Keratinocyte (primary cell): ENCODE measurements around the gene EHBP1. TPM values are rescaled to one million over a fixed set of nuclear protein-coding genes. Genes with fewer than 3 reads are reported as not detected.

Experiments
- DNase-seq: peaks from one replicate; pipeline ENCODE4 v3.0.0-alpha.2; 2011; ENCODE audit warnings: low read depth, missing footprints, low spot score
- FAIRE-seq: peaks from 2 replicates; lab custom pipeline; 2011; peaks lifted over from hg19 to GRCh38; lab: Jason Lieb, UNC
- H2AFZ ChIP-seq: 2 replicates; pipeline ENCODE4 v1.6.0; 2012; ENCODE audit warnings: low read length, control low read depth, inconsistent platforms; ENCODE audit not compliant: control insufficient read depth
- H3K27ac ChIP-seq: 2 replicates; pipeline ENCODE4 v1.5.1; 2011; ENCODE audit warnings: low read length; ENCODE audit not compliant: control insufficient read depth, insufficient read depth
- H3K27me3 ChIP-seq: 3 replicates; pipeline ENCODE4 v1.6.0; 2011; ENCODE audit warnings: low read length; ENCODE audit not compliant: control insufficient read depth, insufficient read depth; ENCODE audit errors: extremely low read depth
- H3K36me3 ChIP-seq, 2 experiments: 2 replicates in 1 of 2; 3 replicates in 1 of 2; pipeline ENCODE4 v1.5.1; 2011; ENCODE audit warnings: low read length in 2 of 2, mild to moderate bottlenecking in 1 of 2; ENCODE audit not compliant: control insufficient read depth in 2 of 2, insufficient read depth in 2 of 2; ENCODE audit errors: extremely low read depth in 1 of 2
- H3K4me1 ChIP-seq: 3 replicates; pipeline ENCODE4 v1.5.1; 2011; ENCODE audit warnings: low read length; ENCODE audit not compliant: control insufficient read depth, insufficient read depth; ENCODE audit errors: extremely low read depth
- H3K4me2 ChIP-seq: 3 replicates; pipeline ENCODE4 v1.6.0; 2011; ENCODE audit warnings: low read depth, low read length; ENCODE audit not compliant: control insufficient read depth, insufficient read depth; ENCODE audit errors: extremely low read depth
- H3K4me3 ChIP-seq, 3 experiments: fragments of 200-600 bp in 1 of 3; sonication (generic) in 1 of 3; 2 replicates in 2 of 3; 3 replicates in 1 of 3; pipeline ENCODE4 v1.5.1; 2011 to 2016; ENCODE audit warnings: low read length in 3 of 3, mild to moderate bottlenecking in 3 of 3, control low read depth in 2 of 3, inconsistent platforms in 1 of 3, low read depth in 1 of 3, mixed read lengths in 1 of 3, mixed run types in 1 of 3, moderate library complexity in 1 of 3; ENCODE audit not compliant: control insufficient read depth in 2 of 3, insufficient read depth in 2 of 3; ENCODE audit errors: extremely low read depth in 1 of 3
- H3K79me2 ChIP-seq: 2 replicates; pipeline ENCODE4 v1.6.0; 2012; ENCODE audit warnings: low read length; ENCODE audit not compliant: control insufficient read depth, insufficient read depth
- H3K9ac ChIP-seq: 3 replicates; pipeline ENCODE4 v1.6.0; 2011; ENCODE audit warnings: low read length; ENCODE audit not compliant: control insufficient read depth, insufficient read depth; ENCODE audit errors: extremely low read depth
- H3K9me1 ChIP-seq: 3 replicates; pipeline ENCODE4 v1.6.0; 2011; ENCODE audit warnings: low read length; ENCODE audit not compliant: control insufficient read depth, insufficient read depth; ENCODE audit errors: extremely low read depth
- H3K9me3 ChIP-seq: 2 replicates; pipeline ENCODE4 v1.5.1; 2012; ENCODE audit warnings: low read depth, low read length; ENCODE audit not compliant: control insufficient read depth
- H4K20me1 ChIP-seq: 3 replicates; pipeline ENCODE4 v1.6.0; 2011; ENCODE audit warnings: low read length; ENCODE audit not compliant: control insufficient read depth, insufficient read depth; ENCODE audit errors: extremely low read depth
- CTCF ChIP-seq, 3 experiments: IDR thresholded peaks in 1 of 3; conservative IDR thresholded peaks in 1 of 3; optimal IDR thresholded peaks in 1 of 3; 2 replicates in 2 of 3; 3 replicates in 1 of 3; pipeline versions ENCODE3 to v1.5.1; 2011; ENCODE audit warnings: low read length in 3 of 3, mild to moderate bottlenecking in 3 of 3, moderate library complexity in 2 of 3, control low read depth in 1 of 3, inconsistent platforms in 1 of 3; ENCODE audit not compliant: insufficient read depth in 2 of 3; ENCODE audit errors: extremely low read depth in 1 of 3
- EZH2 ChIP-seq: IDR thresholded peaks from one replicate; pipeline ENCODE4 v1.6.1; 2012; ENCODE audit warnings: inconsistent platforms, mild to moderate bottlenecking, low read length, moderate library complexity
- dilution Hi-C: fragments of 300-500 bp; cut with MboI; formaldehyde crosslinking; loops from one replicate; pipeline ENCODE4 v1.7.0; 2020; ENCODE audit warnings: low sequenced_read_pairs; ENCODE audit not compliant: extremely low pct_ligation_motif_present
- polyA plus RNA-seq, 5 experiments: library from polyadenylated mRNA; depleted of rRNA in 3 of 5; stranded (reverse) in 3 of 5; stranded (forward) in 1 of 5; unstranded in 1 of 5; fragments of >200 nt; gene quantifications; 1 replicate in 1 of 5; 2 replicates in 3 of 5; 3 replicates in 1 of 5; pipeline versions ENCODE4 v1.2.1 to v1.2.3, GENCODE V29; 2011 to 2012; ENCODE audit warnings: missing spikeins in 2 of 5, low read depth in 1 of 5, low replicate concordance in 1 of 5

The EHBP1 gene
- polyA plus RNA-seq, 1 donor (not counting 4 experiments of a cell fraction or from before 2014, with no cell fraction given), result 59.0 TPM

- Histone ChIP-seq H4K20me1 (no peaks in the 10 kb centered on the region), H3K9me3 (no peaks in the 10 kb centered on the region), H3K9me1 (no peaks in the 10 kb centered on the region), H3K27ac (no peak overlapping the region), H3K4me3 (no peak overlapping the region), H2AFZ (no peak overlapping the region), H3K4me1 (peaks cover 18% of the 10 kb centered on the region), H3K36me3 (peaks cover 4% of the 10 kb centered on the region in 2 experiments), H3K79me2 (no peaks in the 10 kb centered on the region), H3K9ac (no peak overlapping the region), H3K27me3 (no peaks in the 10 kb centered on the region), H3K4me2 (no peak overlapping the region)
- FAIRE-seq, result no peak
- no peak for DNase-seq
- no peak for TF ChIP-seq CTCF (optimal IDR thresholded peaks at IDR 0.05 in 1 of 3, IDR thresholded peaks at IDR 0.05 in 1 of 3, conservative IDR thresholded peaks at IDR 0.05 in 1 of 3; ENCODE audit: extremely low read depth in 1 of 3, insufficient read depth in 2 of 3, low read length in 3 of 3)
- no peak for TF ChIP-seq EZH2
- dilution Hi-C loops, result no loop called here
Measured at GRCh38 chr2:63003351-63003750, 297.8 kb downstream of the EHBP1 start.

DNA sequence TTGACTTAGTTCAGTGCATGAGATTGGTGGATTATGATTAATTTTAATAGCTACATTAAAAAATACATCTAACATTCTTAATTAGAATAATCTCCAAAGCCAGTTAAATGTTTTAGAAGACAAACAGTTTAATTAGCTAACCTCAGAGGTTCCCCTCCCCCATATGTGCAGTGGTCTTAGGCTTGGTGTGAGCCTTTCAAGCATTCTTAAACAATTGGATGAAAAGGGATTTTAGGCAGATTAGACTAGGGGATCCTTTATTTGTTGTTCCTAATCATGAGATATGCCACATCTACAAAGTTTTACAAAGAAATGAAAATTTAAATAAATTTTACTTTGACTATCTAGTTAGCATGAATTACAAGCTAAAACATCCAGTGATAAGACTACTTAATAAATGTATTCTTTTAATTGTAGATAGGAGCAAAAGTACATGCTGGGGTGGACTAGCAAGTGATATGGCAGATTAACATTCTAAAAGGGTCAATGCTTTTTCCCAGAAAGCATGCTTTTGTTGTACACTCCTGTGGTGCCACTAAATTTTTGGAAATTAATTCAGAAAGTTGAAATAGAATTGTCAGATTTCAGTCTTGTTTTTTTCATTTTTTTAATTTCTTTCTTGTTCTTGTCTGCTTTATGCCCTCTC lies 302.4 kb downstream of the EHBP1 start:
- Histone ChIP-seq H3K9me3 (no peaks in the 10 kb centered on the region), H3K36me3 (peaks cover 0 to 6% of the 10 kb centered on the region in 2 experiments), H3K27me3 (no peaks in the 10 kb centered on the region), H3K4me1 (no peaks in the 10 kb centered on the region), H3K9ac (no peak overlapping the region), H3K27ac (no peak overlapping the region), H3K9me1 (no peaks in the 10 kb centered on the region), H3K4me2 (no peak overlapping the region), H2AFZ (no peak overlapping the region), H3K79me2 (no peaks in the 10 kb centered on the region), H4K20me1 (no peaks in the 10 kb centered on the region), H3K4me3 (no peak overlapping the region)
- TF ChIP-seq EZH2 (no peak), CTCF (optimal IDR thresholded peaks at IDR 0.05 in 1 of 3, IDR thresholded peaks at IDR 0.05 in 1 of 3, conservative IDR thresholded peaks at IDR 0.05 in 1 of 3; ENCODE audit: extremely low read depth in 1 of 3, insufficient read depth in 2 of 3, low read length in 3 of 3) (no peak)
- dilution Hi-C loops, result no loop called here
- FAIRE-seq (no peak), DNase-seq (no peak)
